Measurements from ENCODE around the gene IVL.

DNA sequence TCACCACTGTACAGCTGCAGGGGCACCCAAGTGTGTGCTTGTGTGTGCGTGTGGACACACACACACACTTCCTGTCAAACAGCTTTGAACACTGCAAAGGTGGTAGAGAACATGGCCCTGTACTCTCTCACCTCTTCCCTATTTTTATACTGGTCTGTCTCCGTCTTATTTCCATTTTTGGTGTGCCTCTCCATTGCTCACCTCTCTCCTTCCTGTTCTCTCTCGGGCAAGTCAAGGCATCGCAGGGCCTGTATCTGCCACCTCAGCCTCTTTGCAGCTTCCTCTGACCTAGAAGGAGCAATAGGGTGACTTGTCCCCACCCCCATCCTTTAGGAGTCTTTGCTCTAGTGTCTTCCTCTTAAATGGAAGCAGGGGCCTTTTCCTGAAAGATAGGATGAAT, 28.0 kb upstream of the IVL start:
- TF ChIP-seq CTCF (conservative IDR thresholded peaks at IDR 0.05; ENCODE audit: low read depth, low read length) (no peak), EZH2 (IDR thresholded peaks at IDR 0.05; ENCODE audit: low read length, unreplicated experiment) (no peak)

All from PC-3 (cell line).